CD4-positive, alpha-beta T cell (primary cell): ENCODE data around the gene S100A13. TPM values are rescaled to one million over a fixed set of nuclear protein-coding genes. Genes with fewer than 3 reads are reported as not detected.

Experiments
- ATAC-seq: fragments of 200-7000 bp; cut with Tn5 transposase; one replicate; pipeline ENCODE4 v1.10.0; 2022; ENCODE audit warnings: mild to moderate bottlenecking; ENCODE audit not compliant: poor library complexity
- CTCF ChIA-PET: fragments of 350-600 bp; sonication (Branson Sonifier 250); formaldehyde crosslinking; loops from one replicate; lab custom pipeline; 2021; ENCODE audit warnings: antibody characterized with exemption, inconsistent platforms; lab: Charles Lee
- POLR2A ChIA-PET: fragments of 350-600 bp; sonication (Branson Sonifier 250); formaldehyde crosslinking; loops from one replicate; lab custom pipeline; 2021; ENCODE audit warnings: antibody characterized with exemption, inconsistent platforms; lab: Charles Lee
- DNase-seq, 14 experiments: peaks; one replicate each; pipeline ENCODE4 v3.0.0-alpha.2; 2013 to 2020; ENCODE audit warnings: mixed read lengths in 2 of 14
- H3K27ac ChIP-seq, 2 donors: one replicate each; pipeline versions ENCODE4 v1.5.1 to v1.7.0; 2013; ENCODE audit warnings: low read length in 2 of 2, low read depth in 1 of 2, mild to moderate bottlenecking in 1 of 2
- H3K27me3 ChIP-seq, 2 experiments: 1 replicate in 1 of 2; 2 replicates in 1 of 2; pipeline versions ENCODE4 v1.6.1 to v1.7.0; 2013; ENCODE audit warnings: low read length in 2 of 2, control low read depth in 1 of 2, mild to moderate bottlenecking in 1 of 2, moderate library complexity in 1 of 2; ENCODE audit not compliant: insufficient read depth in 2 of 2, control insufficient read depth in 1 of 2
- H3K36me3 ChIP-seq: one replicate; pipeline ENCODE4 v1.6.1; 2013; ENCODE audit warnings: low read length, control low read depth; ENCODE audit not compliant: insufficient read depth
- H3K4me1 ChIP-seq: one replicate; pipeline ENCODE4 v1.6.1; 2013; ENCODE audit warnings: low read length, control low read depth; ENCODE audit not compliant: insufficient read depth
- H3K4me3 ChIP-seq: one replicate; pipeline ENCODE4 v1.5.1; 2013; ENCODE audit warnings: mild to moderate bottlenecking, low read length, moderate library complexity
- H3K9me3 ChIP-seq, 2 experiments: 1 replicate in 1 of 2; 2 replicates in 1 of 2; pipeline versions ENCODE4 v1.6.1 to v1.7.0; 2013; ENCODE audit warnings: low read length in 2 of 2, mild to moderate bottlenecking in 2 of 2, control low read depth in 1 of 2, moderate library complexity in 1 of 2; ENCODE audit not compliant: control insufficient read depth in 1 of 2, insufficient read depth in 1 of 2
- H3K27ac Mint-ChIP-seq: one replicate; pipeline ENCODE4 v1.8.0; 2020; ENCODE audit warnings: mixed read lengths
- H3K27me3 Mint-ChIP-seq: one replicate; pipeline ENCODE4 v1.8.0; 2021; ENCODE audit warnings: mixed read lengths
- H3K36me3 Mint-ChIP-seq: one replicate; pipeline ENCODE4 v1.8.0; 2021; ENCODE audit warnings: low read depth, mixed read lengths
- H3K4me1 Mint-ChIP-seq: one replicate; pipeline ENCODE4 v1.8.0; 2021; ENCODE audit warnings: low read depth, mixed read lengths
- H3K4me3 Mint-ChIP-seq: one replicate; pipeline ENCODE4 v1.8.0; 2020; ENCODE audit warnings: mild to moderate bottlenecking, mixed read lengths
- H3K9me3 Mint-ChIP-seq: one replicate; pipeline ENCODE4 v1.8.0; 2020; ENCODE audit warnings: mixed read lengths
- intact Hi-C, 2 experiments: fragments of 100-400 bp; cut with DNase I in 1 of 2; cut with micrococcal nuclease in 1 of 2; formaldehyde crosslinking; loops; one replicate each; pipeline versions ENCODE4 v1.15.1 to v1.9.0; 2023 to 2025; cut with DNase I, micrococcal nuclease
- total RNA-seq, 174 experiments: library from RNA in 2 of 174; stranded (reverse) in 2 of 174; gene quantifications; one replicate each; pipeline ENCODE4 v1.2.3 and lab custom pipeline; 2021 to 2026
- TF ChIP-seq, protein P1 (sequence below): fragments of 200-600 bp; IDR thresholded peaks from one replicate; pipeline ENCODE4 v1.8.0; 2022; ENCODE audit warnings: antibody characterized with exemption, mild to moderate bottlenecking

Gene S100A13
- total RNA-seq, 2 experiments from 2014 or later: 2.1 to 2.8 TPM

GRCh38 chr1:153578936-153579335, 48.4 kb downstream of the S100A13 start:
- no peak overlapping the region for H3K4me3 ChIP-seq
- intact Hi-C loops: no loop called here
- no peaks in the 10 kb centered on the region for H3K36me3 ChIP-seq
- Mint-ChIP-seq H3K4me3 (no peak overlapping the region), H3K27ac (no peak overlapping the region), H3K4me1 (no peaks in the 10 kb centered on the region), H3K36me3 (no peaks in the 10 kb centered on the region), H3K27me3 (peaks cover 27% of the 10 kb centered on the region), H3K9me3 (no peaks in the 10 kb centered on the region)
- peaks cover 0 to 10% of the 10 kb centered on the region in 2 experiments for H3K27me3 ChIP-seq
- TF ChIP-seq, protein P1, sequence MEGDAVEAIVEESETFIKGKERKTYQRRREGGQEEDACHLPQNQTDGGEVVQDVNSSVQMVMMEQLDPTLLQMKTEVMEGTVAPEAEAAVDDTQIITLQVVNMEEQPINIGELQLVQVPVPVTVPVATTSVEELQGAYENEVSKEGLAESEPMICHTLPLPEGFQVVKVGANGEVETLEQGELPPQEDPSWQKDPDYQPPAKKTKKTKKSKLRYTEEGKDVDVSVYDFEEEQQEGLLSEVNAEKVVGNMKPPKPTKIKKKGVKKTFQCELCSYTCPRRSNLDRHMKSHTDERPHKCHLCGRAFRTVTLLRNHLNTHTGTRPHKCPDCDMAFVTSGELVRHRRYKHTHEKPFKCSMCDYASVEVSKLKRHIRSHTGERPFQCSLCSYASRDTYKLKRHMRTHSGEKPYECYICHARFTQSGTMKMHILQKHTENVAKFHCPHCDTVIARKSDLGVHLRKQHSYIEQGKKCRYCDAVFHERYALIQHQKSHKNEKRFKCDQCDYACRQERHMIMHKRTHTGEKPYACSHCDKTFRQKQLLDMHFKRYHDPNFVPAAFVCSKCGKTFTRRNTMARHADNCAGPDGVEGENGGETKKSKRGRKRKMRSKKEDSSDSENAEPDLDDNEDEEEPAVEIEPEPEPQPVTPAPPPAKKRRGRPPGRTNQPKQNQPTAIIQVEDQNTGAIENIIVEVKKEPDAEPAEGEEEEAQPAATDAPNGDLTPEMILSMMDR: no peak
- POLR2A ChIA-PET: no interaction called here
- no peak for ATAC-seq
- no peaks in the 10 kb centered on the region for H3K4me1 ChIP-seq
- H3K27ac ChIP-seq: no peak overlapping the region
- DNase-seq: no peak
- CTCF ChIA-PET: no interaction called here
- H3K9me3 ChIP-seq: no peaks in the 10 kb centered on the region

- Mint-ChIP-seq H3K36me3 (no peaks in the 10 kb centered on the region), H3K27ac (no peak overlapping the region), H3K9me3 (no peaks in the 10 kb centered on the region), H3K4me1 (no peaks in the 10 kb centered on the region), H3K27me3 (peaks cover 27% of the 10 kb centered on the region), H3K4me3 (no peak overlapping the region)
- no peak overlapping the region for H3K4me3 ChIP-seq
- CTCF ChIA-PET: interaction anchor here (0.6 kb wide), 1 partner anchor 461 kb away, joined by 3 read pairs; no protein-coding TSS in a partner anchor
- ATAC-seq (no peak), DNase-seq (no peak)
- TF ChIP-seq, protein P1: no peak
- intact Hi-C loops: no loop called here
- POLR2A ChIA-PET: no interaction called here
- H3K9me3 ChIP-seq: no peaks in the 10 kb centered on the region
- H3K4me1 ChIP-seq: no peaks in the 10 kb centered on the region
- peaks cover 0 to 10% of the 10 kb centered on the region in 2 experiments for H3K27me3 ChIP-seq
- no peak overlapping the region for H3K27ac ChIP-seq
- no peaks in the 10 kb centered on the region for H3K36me3 ChIP-seq
Measured at GRCh38 chr1:153578490-153578889, 48.8 kb downstream of the S100A13 start.

- Mint-ChIP-seq H3K27ac (no peak overlapping the region), H3K4me3 (no peak overlapping the region), H3K36me3 (no peaks in the 10 kb centered on the region), H3K9me3 (no peaks in the 10 kb centered on the region), H3K4me1 (peaks cover 6% of the 10 kb centered on the region), H3K27me3 (peaks cover 27% of the 10 kb centered on the region)
- ATAC-seq (no peak), DNase-seq (no peak)
- no peaks in the 10 kb centered on the region for H3K36me3 ChIP-seq
- H3K4me3 ChIP-seq: no peak overlapping the region
- ChIA-PET POLR2A (no interaction called here), CTCF (interaction anchor here (0.6 to 1.0 kb wide), 2 partner anchors 67 to 462 kb away, joined by 3 read pairs; no protein-coding TSS in a partner anchor)
- no peaks in the 10 kb centered on the region for H3K4me1 ChIP-seq
- H3K27me3 ChIP-seq: peaks cover 0 to 10% of the 10 kb centered on the region in 2 experiments
- no peaks in the 10 kb centered on the region for H3K9me3 ChIP-seq
- intact Hi-C loops: no loop called here
- TF ChIP-seq, protein P1: no peak
- no peak overlapping the region for H3K27ac ChIP-seq
Measured at GRCh38 chr1:153577624-153578051, 49.7 kb downstream of the S100A13 start.
